Activated naive CD8-positive, alpha-beta T cell (primary cell): ENCODE results near the gene POR.

Experiments used
- H3K27ac Mint-ChIP-seq: one replicate; pipeline ENCODE4 v1.8.0; 2021; ENCODE audit warnings: mixed read lengths
- H3K27me3 Mint-ChIP-seq: one replicate; pipeline ENCODE4 v1.8.0; 2021; ENCODE audit warnings: mixed read lengths
- H3K36me3 Mint-ChIP-seq: one replicate; pipeline ENCODE4 v1.8.0; 2021; ENCODE audit warnings: mixed read lengths
- H3K4me1 Mint-ChIP-seq: one replicate; pipeline ENCODE4 v1.8.0; 2021; ENCODE audit warnings: low read depth, mixed read lengths
- H3K4me3 Mint-ChIP-seq: one replicate; pipeline ENCODE4 v1.8.0; 2021; ENCODE audit warnings: mild to moderate bottlenecking, mixed read lengths
- H3K9me3 Mint-ChIP-seq: one replicate; pipeline ENCODE4 v1.8.0; 2021; ENCODE audit warnings: low read depth, mixed read lengths

POR gene

GRCh38 chr7:75981453-75982305 is 66.7 kb downstream of the POR start:
- H3K27ac Mint-ChIP-seq: no peak overlapping the region
- H3K4me1 Mint-ChIP-seq: peaks cover 1% of the 10 kb centered on the region
- peaks cover 2% of the 10 kb centered on the region for H3K36me3 Mint-ChIP-seq
- no peaks in the 10 kb centered on the region for H3K27me3 Mint-ChIP-seq
- no peaks in the 10 kb centered on the region for H3K9me3 Mint-ChIP-seq
- H3K4me3 Mint-ChIP-seq: no peak overlapping the region

GRCh38 chr7:75982306-75983064 is 67.5 kb downstream of the POR start:
- Mint-ChIP-seq H3K27ac (no peak overlapping the region), H3K4me3 (no peak overlapping the region), H3K4me1 (peaks cover 1% of the 10 kb centered on the region), H3K9me3 (no peaks in the 10 kb centered on the region), H3K36me3 (peaks cover 2% of the 10 kb centered on the region), H3K27me3 (no peaks in the 10 kb centered on the region)

GRCh38 chr7:75983471-75984129 is 68.6 kb downstream of the POR start:
- H3K36me3 Mint-ChIP-seq: peaks cover 2% of the 10 kb centered on the region
- no peak overlapping the region for H3K27ac Mint-ChIP-seq
- no peaks in the 10 kb centered on the region for H3K27me3 Mint-ChIP-seq
- H3K4me1 Mint-ChIP-seq: peaks cover 1% of the 10 kb centered on the region
- H3K4me3 Mint-ChIP-seq: no peak overlapping the region
- H3K9me3 Mint-ChIP-seq: no peaks in the 10 kb centered on the region

GRCh38 chr7:75984130-75985008 is 69.4 kb downstream of the POR start:
- H3K27ac Mint-ChIP-seq: no peak overlapping the region
- H3K4me1 Mint-ChIP-seq: peaks cover 1% of the 10 kb centered on the region
- H3K9me3 Mint-ChIP-seq: no peaks in the 10 kb centered on the region
- no peaks in the 10 kb centered on the region for H3K27me3 Mint-ChIP-seq
- peaks cover 2% of the 10 kb centered on the region for H3K36me3 Mint-ChIP-seq
- no peak overlapping the region for H3K4me3 Mint-ChIP-seq

- Mint-ChIP-seq H3K27me3 (no peaks in the 10 kb centered on the region), H3K9me3 (no peaks in the 10 kb centered on the region), H3K36me3 (peaks cover 1% of the 10 kb centered on the region), H3K27ac (no peak overlapping the region), H3K4me1 (peaks cover 4% of the 10 kb centered on the region), H3K4me3 (no peak overlapping the region)
Measured at GRCh38 chr7:75985009-75985517, 70.1 kb downstream of the POR start.

- H3K9me3 Mint-ChIP-seq: no peaks in the 10 kb centered on the region
- H3K4me3 Mint-ChIP-seq: no peak overlapping the region
- H3K4me1 Mint-ChIP-seq: peaks cover 7% of the 10 kb centered on the region
- no peaks in the 10 kb centered on the region for H3K27me3 Mint-ChIP-seq
- H3K36me3 Mint-ChIP-seq: no peaks in the 10 kb centered on the region
- no peak overlapping the region for H3K27ac Mint-ChIP-seq
Measured at GRCh38 chr7:75985518-75986146, 70.7 kb downstream of the POR start.

GRCh38 chr7:75986147-75986781 is 71.3 kb downstream of the POR start:
- no peak overlapping the region for H3K4me3 Mint-ChIP-seq
- H3K36me3 Mint-ChIP-seq: no peaks in the 10 kb centered on the region
- H3K4me1 Mint-ChIP-seq: peaks cover 7% of the 10 kb centered on the region
- H3K27ac Mint-ChIP-seq: no peak overlapping the region
- no peaks in the 10 kb centered on the region for H3K27me3 Mint-ChIP-seq
- H3K9me3 Mint-ChIP-seq: no peaks in the 10 kb centered on the region

- peaks cover 7% of the 10 kb centered on the region for H3K4me1 Mint-ChIP-seq
Measured at GRCh38 chr7:75987026-75987804, 72.3 kb downstream of the POR start.

GRCh38 chr7:75987805-75988567 is 73.0 kb downstream of the POR start:
- Mint-ChIP-seq H3K36me3 (no peaks in the 10 kb centered on the region), H3K4me3 (no peak overlapping the region), H3K4me1 (peaks cover 7% of the 10 kb centered on the region), H3K27me3 (no peaks in the 10 kb centered on the region), H3K9me3 (no peaks in the 10 kb centered on the region), H3K27ac (no peak overlapping the region)

More at GRCh38 chr7:75987026-75987804, 72.3 kb downstream of the POR start:
- no peaks in the 10 kb centered on the region for H3K36me3 Mint-ChIP-seq
- no peaks in the 10 kb centered on the region for H3K9me3 Mint-ChIP-seq
- H3K4me3 Mint-ChIP-seq: no peak overlapping the region
- no peaks in the 10 kb centered on the region for H3K27me3 Mint-ChIP-seq
- no peak overlapping the region for H3K27ac Mint-ChIP-seq

GRCh38 chr7:75988568-75989499 is 73.9 kb downstream of the POR start:
- H3K36me3 Mint-ChIP-seq: no peaks in the 10 kb centered on the region
- no peak overlapping the region for H3K27ac Mint-ChIP-seq
- no peaks in the 10 kb centered on the region for H3K9me3 Mint-ChIP-seq
- H3K27me3 Mint-ChIP-seq: no peaks in the 10 kb centered on the region
- H3K4me3 Mint-ChIP-seq: no peak overlapping the region
- H3K4me1 Mint-ChIP-seq: peaks cover 8% of the 10 kb centered on the region

- no peaks in the 10 kb centered on the region for H3K9me3 Mint-ChIP-seq
- H3K36me3 Mint-ChIP-seq: no peaks in the 10 kb centered on the region
- no peaks in the 10 kb centered on the region for H3K27me3 Mint-ChIP-seq
- H3K27ac Mint-ChIP-seq: no peak overlapping the region
- H3K4me3 Mint-ChIP-seq: peak overlapping the region; percentile 18
- peaks cover 8% of the 10 kb centered on the region for H3K4me1 Mint-ChIP-seq
Measured at GRCh38 chr7:75989500-75990388, 74.8 kb downstream of the POR start.
